Ramos (cell line): Measurements from ENCODE around the gene ZDHHC17.
"Not testable (repeated sequence)": the region's sequence is repeated elsewhere in the genome, so short reads cannot be mapped to it uniquely, and the experiment has no call there.

ENCODE experiments used
- in situ Hi-C: fragments of 300-500 bp; cut with MboI; formaldehyde crosslinking; loops from one replicate; pipeline ENCODE4 v1.14.3; 2022; ENCODE audit warnings: low sequenced_read_pairs; ENCODE audit not compliant: unreplicated experiment

Gene ZDHHC17

GRCh38 chr12:76764856-76765255 lies 941 bp downstream of the ZDHHC17 start:
- in situ Hi-C loops = no loop called here

- in situ Hi-C loops = no loop called here
Measured at GRCh38 chr12:76765598-76765997, 1.7 kb downstream of the ZDHHC17 start.

GRCh38 chr12:76766161-76766560 lies 2.2 kb downstream of the ZDHHC17 start:
- in situ Hi-C loops = no loop called here

DNA sequence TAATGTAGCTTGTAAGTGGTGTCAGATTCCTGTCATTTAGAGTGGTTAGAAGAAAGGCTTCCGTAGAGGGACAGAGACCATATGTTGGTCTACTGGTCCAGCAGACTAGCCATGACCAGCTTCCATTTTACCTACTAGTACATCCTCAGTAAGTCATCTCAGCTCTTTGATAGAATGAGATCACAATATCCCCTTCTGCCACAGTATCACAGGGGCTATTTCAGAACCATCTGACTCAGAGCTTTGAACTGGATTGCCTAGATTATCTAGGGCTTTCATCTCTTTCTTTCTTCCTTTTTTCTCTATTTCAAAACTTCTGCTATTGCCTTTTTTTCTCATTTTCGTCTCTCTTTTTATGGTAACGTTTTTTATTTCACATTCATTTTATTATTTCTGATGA lies 4.7 kb downstream of the ZDHHC17 start:
- in situ Hi-C loops = no loop called here

GRCh38 chr12:76777765-76778216 lies 13.9 kb downstream of the ZDHHC17 start:
- in situ Hi-C loops = no loop called here

GRCh38 chr12:76778364-76778763 lies 14.4 kb downstream of the ZDHHC17 start:
- in situ Hi-C loops = no loop called here

DNA sequence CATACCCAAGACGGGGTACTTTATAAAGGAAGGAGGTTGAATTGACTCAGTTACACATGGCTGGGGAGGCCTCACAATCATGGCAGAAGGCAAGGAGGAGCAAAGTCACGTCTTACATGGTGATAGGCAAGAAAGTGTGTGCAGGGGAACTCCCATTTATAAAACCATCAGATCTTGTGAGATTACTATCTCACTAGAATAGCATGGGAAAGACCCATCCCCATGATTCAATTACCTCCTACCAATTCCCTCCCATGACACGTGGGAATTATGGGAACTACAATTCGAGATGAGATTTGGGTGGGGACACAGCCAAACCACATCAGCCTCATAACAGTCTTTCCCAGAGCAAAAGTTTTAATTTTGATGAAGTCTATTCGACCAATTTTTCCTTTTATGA lies 15.4 kb downstream of the ZDHHC17 start:
- in situ Hi-C loops = not testable (repeated sequence)

- in situ Hi-C loops = no loop called here
Measured at GRCh38 chr12:76781321-76781720, 17.4 kb downstream of the ZDHHC17 start.

DNA sequence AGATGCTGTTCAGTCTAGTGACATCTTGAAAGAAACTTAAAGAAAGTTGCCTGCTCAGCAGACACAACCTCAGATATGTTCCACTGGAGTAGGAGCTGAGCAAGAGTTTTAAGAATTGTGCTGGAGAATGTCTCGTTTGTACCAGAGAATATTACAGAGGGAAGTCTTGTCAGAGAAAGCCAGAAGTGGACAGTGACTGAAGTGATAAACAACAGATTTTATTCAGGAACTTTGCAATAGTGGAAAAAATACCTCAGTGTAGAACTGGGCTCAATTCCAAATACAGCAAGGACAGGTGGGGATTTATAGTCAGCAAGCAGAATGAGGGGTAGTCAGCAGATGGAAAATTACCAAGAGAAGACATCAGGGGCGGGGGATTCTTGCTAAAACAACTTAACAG lies 18.6 kb downstream of the ZDHHC17 start:
- in situ Hi-C loops = no loop called here

GRCh38 chr12:76784600-76785051 lies 20.7 kb downstream of the ZDHHC17 start:
- in situ Hi-C loops = no loop called here

DNA sequence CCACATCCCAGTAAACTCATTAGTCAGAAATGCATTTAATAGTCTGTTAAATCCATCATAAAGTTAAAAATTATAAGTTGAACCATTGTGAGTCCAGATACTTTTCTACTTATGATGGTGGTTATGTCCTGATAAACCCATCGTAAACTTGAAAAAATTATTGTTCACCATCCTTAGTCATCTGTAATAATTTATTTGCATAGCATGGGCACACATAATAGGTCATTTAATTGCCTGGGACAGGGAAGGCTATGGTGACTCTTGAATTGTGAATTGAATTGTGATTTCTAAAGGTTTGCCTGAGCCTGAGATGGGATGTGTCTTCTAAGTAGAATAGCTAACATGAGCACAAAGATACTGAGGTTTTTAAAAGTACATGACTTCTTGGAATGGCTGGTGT lies 21.5 kb downstream of the ZDHHC17 start:
- in situ Hi-C loops = no loop called here

DNA sequence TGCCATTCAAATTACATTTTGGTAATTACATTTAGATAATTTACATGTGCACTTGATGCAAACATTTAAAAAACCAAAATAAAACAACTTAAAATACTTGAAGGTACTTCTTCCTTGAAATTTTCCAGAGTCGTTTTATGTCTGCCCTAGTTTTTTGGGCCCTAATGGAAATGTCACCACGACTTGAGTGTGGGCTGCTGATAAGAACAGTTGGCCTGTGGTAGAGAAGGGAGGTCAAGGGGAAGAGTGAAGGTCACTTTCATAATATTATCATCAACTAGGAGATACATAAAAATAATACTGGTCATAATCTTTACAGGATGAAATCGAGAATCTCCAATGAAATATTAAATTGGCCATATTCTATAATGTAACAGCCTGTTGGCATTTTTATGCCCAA lies 23.1 kb downstream of the ZDHHC17 start:
- in situ Hi-C loops = no loop called here

DNA sequence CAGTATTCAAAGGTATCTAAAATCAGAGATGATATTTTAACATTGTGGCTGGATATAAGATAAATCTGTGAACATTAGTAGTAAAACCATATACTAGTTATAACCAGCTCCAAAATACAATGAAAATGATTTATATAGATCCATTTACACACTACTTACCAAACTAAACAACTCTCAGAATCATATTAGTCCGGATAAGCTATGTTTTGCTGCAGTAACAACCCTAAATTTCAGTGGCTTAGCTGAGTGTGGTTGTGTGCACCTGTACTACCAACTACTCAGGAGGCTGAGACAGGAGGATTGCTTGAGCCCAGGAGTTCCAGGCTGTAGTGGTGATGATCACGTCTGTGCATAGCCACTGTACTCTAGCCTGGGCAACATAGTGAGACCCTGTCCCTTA lies 23.8 kb downstream of the ZDHHC17 start:
- in situ Hi-C loops = no loop called here

- in situ Hi-C loops = loop anchor here (5.0 kb wide), 1 partner anchor 172 kb away; no protein-coding TSS in a partner anchor
Measured at GRCh38 chr12:76789335-76790050, 25.6 kb downstream of the ZDHHC17 start.

DNA sequence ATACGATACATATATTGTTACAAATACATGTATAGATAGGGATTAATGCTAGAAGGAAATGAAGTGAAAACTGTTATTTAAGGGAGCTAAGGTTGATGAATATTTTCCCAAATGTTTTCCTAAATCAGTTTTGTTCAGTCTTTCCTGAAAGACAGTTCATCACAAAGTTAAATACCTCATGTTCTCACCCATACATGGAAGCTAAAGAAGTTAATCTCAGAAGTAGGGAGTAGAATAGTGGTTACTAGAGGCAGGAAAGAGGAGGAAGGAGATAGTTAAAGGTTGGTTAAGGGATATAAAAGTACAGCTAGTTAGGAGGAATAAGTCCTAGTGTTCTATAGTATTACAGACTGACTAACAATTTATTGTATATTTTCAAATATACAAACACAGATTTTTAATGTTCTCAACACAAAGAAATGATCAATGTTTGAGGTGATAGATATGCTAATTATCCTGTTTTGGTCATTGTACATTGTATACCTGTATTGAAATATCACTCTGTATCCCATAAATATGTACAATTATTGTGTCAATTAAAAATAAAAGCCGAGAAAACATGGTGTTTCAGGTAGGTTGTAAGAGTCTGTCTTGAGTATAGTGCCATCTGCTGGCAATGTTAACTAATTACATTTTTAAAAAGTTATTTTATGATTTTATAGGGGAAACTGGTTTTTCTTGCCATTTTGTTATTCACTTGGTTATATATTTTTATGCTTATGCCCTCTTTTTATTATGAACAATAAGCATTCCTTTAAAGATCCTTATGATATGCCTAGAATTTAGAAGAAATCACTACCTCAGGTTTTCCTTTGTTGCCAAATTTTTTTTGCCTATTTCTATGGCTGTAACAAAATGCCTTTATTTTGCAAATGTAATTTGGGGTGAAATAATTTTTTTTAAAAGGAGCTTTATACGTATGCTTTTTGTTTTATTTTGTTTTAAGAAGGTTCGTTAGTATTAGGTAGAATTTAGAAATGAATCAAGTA lies 26.9 kb downstream of the ZDHHC17 start:
- in situ Hi-C loops = loop anchor here (5.0 kb wide), 1 partner anchor 174 kb away; no protein-coding TSS in a partner anchor

GRCh38 chr12:76792828-76793227 lies 28.9 kb downstream of the ZDHHC17 start:
- in situ Hi-C loops = loop anchor here (5.0 kb wide), 1 partner anchor 176 kb away; no protein-coding TSS in a partner anchor

DNA sequence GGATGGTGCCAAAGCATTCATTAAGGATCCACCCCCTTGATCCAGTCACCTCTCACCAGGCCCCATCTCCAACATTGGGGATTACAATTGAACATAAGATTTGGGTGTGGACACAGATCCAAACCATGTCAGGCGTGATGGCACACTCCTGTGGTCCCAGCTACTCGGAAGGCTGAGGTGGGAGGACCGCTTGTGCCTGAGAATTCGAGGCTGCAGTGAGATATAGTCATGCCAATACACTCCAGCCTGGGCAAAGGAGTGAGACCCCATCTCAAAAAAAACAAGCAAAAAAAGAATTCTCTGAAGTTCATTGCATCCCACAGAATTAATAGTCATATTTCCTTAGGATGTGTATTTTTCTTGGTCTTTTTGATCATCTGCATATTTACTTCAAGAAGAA lies 34.9 kb downstream of the ZDHHC17 start:
- in situ Hi-C loops = no loop called here

DNA sequence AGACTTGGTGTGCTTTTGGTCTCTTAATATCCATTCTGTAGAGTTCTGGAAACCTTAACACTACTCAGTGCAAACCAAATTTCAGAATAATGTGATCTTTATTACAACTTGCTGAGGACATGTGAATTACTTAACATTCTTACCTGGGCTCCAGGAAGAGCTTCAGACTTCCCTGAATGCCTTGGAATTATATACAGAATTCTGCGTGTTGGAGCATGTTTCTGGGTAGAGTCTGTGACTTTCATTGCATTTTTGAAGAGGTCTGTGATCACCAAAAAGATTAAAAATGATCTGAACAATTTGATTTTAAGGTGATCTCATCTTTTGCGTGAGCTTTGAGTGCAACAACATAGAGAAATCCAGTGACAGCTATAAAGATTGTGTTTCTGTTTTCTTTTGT lies 35.4 kb downstream of the ZDHHC17 start:
- in situ Hi-C loops = no loop called here

GRCh38 chr12:76802060-76802459 lies 38.1 kb downstream of the ZDHHC17 start:
- in situ Hi-C loops = no loop called here

GRCh38 chr12:76804435-76804976 lies 40.6 kb downstream of the ZDHHC17 start:
- in situ Hi-C loops = no loop called here
